Thoracic aorta (tissue), 2 donors: ENCODE results near the gene BPIFB2. TPM values are rescaled to one million over a fixed set of nuclear protein-coding genes. Genes with fewer than 3 reads are reported as not detected.

ENCODE experiments used
- ATAC-seq: fragments of 150-250 bp; one replicate; pipeline ENCODE4 v1.8.0; 2017; ENCODE audit warnings: low read depth; ENCODE audit not compliant: insufficient number of reproducible peaks, low FRiP score
- DNase-seq: peaks from one replicate; pipeline ENCODE4 v3.0.0-alpha.2; 2020; ENCODE audit warnings: low spot score
- H3K27ac ChIP-seq, 2 donors: fragments of 200-600 bp; sonication (generic); 1 replicate in 1 of 2; 2 replicates in 1 of 2; pipeline ENCODE4 v1.5.1; 2016; ENCODE audit warnings: mild to moderate bottlenecking in 2 of 2, moderate library complexity in 2 of 2
- H3K27me3 ChIP-seq: fragments of 200-600 bp; sonication (generic); replicated peaks from 2 replicates; pipeline ENCODE4 v1.6.0; 2016; ENCODE audit warnings: mild to moderate bottlenecking; ENCODE audit not compliant: insufficient read depth
- H3K36me3 ChIP-seq: fragments of 200-600 bp; sonication (generic); one replicate; pipeline ENCODE4 v1.5.1; 2016
- H3K4me1 ChIP-seq, 2 donors: fragments of 200-600 bp; sonication (generic); 1 replicate in 1 of 2; 2 replicates in 1 of 2; pipeline versions ENCODE4 v1.5.1 to v1.6.0; 2016; ENCODE audit warnings: low read depth in 2 of 2, mild to moderate bottlenecking in 1 of 2; ENCODE audit not compliant: control insufficient read depth in 1 of 2
- H3K4me3 ChIP-seq: fragments of 200-600 bp; sonication (generic); 2 replicates; pipeline ENCODE4 v1.5.1; 2016; ENCODE audit warnings: mild to moderate bottlenecking
- H3K9me3 ChIP-seq: fragments of 200-600 bp; sonication (generic); 2 replicates; pipeline ENCODE4 v1.5.1; 2016
- total RNA-seq, 2 donors: library from RNA; depleted of rRNA; stranded (reverse); fragments of >200 nt; gene quantifications; one replicate each; pipeline versions ENCODE4 v1.1.0 to v1.2.3, GENCODE V29; 2016
- TF ChIP-seq, protein P1 (sequence below): fragments of 200-600 bp; sonication (generic); IDR thresholded peaks from one replicate; pipeline ENCODE4 v1.5.1; 2019; ENCODE audit warnings: antibody characterized with exemption

Gene BPIFB2
- total RNA-seq, 2 donors from 2014 or later: not detected

DNA sequence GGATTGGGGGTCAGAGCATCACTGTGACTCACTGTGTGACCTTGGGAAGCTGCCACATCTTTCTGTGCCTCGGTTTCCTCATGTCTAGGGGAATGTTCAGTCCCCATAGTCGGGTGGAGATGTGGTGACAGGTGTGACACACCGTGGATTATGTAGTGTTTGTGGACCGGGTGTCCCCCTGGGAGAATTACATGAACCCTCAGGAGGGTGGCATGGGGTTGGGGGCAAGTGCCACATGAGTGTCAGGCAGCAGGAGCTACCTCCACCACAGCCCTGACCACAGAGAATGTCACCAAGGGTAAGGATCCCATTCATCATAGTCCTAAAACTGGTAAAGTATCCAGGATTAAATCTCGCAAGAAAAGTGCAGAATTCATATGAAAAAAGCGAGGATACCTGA, 26.5 kb upstream of the BPIFB2 start:
- DNase-seq (no peak), ATAC-seq (no peak)
- TF ChIP-seq, protein P1, sequence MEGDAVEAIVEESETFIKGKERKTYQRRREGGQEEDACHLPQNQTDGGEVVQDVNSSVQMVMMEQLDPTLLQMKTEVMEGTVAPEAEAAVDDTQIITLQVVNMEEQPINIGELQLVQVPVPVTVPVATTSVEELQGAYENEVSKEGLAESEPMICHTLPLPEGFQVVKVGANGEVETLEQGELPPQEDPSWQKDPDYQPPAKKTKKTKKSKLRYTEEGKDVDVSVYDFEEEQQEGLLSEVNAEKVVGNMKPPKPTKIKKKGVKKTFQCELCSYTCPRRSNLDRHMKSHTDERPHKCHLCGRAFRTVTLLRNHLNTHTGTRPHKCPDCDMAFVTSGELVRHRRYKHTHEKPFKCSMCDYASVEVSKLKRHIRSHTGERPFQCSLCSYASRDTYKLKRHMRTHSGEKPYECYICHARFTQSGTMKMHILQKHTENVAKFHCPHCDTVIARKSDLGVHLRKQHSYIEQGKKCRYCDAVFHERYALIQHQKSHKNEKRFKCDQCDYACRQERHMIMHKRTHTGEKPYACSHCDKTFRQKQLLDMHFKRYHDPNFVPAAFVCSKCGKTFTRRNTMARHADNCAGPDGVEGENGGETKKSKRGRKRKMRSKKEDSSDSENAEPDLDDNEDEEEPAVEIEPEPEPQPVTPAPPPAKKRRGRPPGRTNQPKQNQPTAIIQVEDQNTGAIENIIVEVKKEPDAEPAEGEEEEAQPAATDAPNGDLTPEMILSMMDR: no peak
- no peaks in the 10 kb centered on the region for H3K9me3 ChIP-seq
- no peak overlapping the region for H3K27ac ChIP-seq
- H3K4me3 ChIP-seq: no peak overlapping the region
- H3K27me3 ChIP-seq: no peaks in the 10 kb centered on the region
- no peaks in the 10 kb centered on the region for H3K4me1 ChIP-seq
- no peaks in the 10 kb centered on the region for H3K36me3 ChIP-seq

DNA sequence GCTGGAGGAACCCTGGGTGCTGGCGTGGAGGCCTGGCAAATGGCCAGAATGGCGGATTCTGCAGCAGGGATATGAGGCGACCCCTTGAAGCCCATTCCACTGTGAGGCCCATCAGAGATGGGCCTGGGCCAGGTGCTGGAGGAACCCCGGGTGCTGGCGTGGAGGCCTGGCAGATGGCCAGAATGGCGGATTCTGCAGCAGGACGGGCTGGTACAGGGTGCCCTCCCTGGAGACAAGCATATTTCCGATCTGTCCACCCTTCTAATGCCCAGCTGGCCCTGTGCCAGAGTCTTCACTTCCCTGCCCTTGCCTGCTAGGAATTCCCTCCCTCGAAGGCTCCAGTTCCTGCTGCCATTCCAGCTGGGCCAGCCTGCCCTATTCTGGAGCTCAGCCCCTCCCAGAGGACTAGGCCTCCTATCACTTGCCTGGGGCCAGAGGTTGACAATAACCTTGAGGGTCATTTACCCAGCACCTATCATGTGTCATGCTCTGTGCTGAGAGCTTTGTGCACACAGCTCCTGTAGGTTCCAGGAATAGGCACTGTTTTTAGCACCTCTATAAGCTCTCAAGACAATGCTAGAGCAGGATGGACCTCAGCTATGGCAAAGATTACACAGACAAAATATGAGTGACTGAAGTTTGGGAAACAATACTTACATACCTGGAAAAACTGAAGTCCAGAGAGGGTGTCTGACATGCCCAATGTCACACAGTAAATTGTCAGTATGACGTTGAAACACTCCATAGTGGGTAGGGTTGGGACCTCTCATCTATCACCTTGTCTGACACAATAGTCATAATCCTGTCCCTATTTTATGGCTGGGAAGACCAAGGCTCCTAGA, 24.7 kb upstream of the BPIFB2 start:
- no peak overlapping the region for H3K27ac ChIP-seq
- DNase-seq (no peak), ATAC-seq (no peak)
- H3K9me3 ChIP-seq: no peaks in the 10 kb centered on the region
- TF ChIP-seq, protein P1: no peak
- H3K4me3 ChIP-seq: no peak overlapping the region
- no peaks in the 10 kb centered on the region for H3K36me3 ChIP-seq
- no peaks in the 10 kb centered on the region for H3K4me1 ChIP-seq
- no peaks in the 10 kb centered on the region for H3K27me3 ChIP-seq

DNA sequence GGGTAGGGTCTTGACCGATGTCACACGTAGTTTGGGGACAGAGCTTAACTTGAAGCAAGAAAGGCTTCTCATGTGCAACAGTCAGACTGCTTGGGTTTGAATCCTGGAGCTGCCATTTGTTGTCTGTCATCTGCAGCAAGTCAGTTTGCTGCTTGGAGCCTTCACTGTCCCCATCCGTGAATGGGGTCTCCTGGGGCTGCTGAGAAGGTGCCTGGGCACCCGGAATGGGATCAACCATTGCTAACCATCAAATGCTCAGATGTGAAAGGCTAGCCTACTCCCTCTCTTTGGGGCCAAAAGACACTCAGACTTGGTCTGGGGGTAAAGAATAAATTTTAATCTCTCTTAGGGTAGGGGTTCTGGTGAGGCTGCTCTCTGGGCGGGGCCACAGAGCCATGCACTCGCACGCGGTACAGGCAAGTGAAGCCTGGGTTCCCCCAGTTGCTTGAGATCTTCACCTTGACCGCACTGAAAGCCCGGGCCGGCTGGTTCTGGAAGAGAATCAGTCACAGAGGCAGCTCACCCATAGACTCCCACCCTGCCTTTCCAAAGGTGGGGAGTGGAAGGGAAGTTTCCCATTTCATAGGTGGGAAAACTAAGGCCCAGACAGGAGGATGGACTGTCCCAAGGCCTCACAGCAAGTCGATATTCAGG, 23.9 kb upstream of the BPIFB2 start:
- no peak for DNase-seq
- Histone ChIP-seq H3K27me3 (no peaks in the 10 kb centered on the region), H3K9me3 (no peaks in the 10 kb centered on the region), H3K36me3 (no peaks in the 10 kb centered on the region), H3K4me1 (no peaks in the 10 kb centered on the region), H3K27ac (no peak overlapping the region), H3K4me3 (no peak overlapping the region)
- TF ChIP-seq, protein P1: no peak
- no peak for ATAC-seq

DNA sequence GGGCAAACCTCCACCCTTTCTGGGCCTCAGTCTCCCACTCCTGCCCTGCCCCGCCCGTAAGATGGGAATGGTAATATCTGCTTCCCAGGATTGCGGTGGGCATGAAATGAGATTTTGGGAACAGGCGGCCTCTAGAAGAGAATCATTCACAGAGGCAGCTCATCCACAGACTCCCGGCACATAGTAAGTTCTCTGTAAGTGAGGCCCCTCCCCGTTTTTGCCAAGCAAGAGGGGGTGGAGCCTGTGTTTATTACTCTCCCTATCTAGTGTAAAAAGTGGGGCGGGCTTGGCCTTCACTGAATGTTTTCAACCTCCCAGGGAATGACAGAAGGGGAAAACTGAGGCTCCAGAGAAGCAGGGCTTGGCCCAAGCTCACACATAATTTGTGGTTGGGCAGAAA, 23.3 kb upstream of the BPIFB2 start:
- no peaks in the 10 kb centered on the region for H3K27me3 ChIP-seq
- H3K4me1 ChIP-seq: no peaks in the 10 kb centered on the region
- no peaks in the 10 kb centered on the region for H3K9me3 ChIP-seq
- ATAC-seq: no peak
- no peak for DNase-seq
- H3K36me3 ChIP-seq: no peaks in the 10 kb centered on the region
- H3K4me3 ChIP-seq: no peak overlapping the region
- TF ChIP-seq, protein P1: no peak
- H3K27ac ChIP-seq: no peak overlapping the region

DNA sequence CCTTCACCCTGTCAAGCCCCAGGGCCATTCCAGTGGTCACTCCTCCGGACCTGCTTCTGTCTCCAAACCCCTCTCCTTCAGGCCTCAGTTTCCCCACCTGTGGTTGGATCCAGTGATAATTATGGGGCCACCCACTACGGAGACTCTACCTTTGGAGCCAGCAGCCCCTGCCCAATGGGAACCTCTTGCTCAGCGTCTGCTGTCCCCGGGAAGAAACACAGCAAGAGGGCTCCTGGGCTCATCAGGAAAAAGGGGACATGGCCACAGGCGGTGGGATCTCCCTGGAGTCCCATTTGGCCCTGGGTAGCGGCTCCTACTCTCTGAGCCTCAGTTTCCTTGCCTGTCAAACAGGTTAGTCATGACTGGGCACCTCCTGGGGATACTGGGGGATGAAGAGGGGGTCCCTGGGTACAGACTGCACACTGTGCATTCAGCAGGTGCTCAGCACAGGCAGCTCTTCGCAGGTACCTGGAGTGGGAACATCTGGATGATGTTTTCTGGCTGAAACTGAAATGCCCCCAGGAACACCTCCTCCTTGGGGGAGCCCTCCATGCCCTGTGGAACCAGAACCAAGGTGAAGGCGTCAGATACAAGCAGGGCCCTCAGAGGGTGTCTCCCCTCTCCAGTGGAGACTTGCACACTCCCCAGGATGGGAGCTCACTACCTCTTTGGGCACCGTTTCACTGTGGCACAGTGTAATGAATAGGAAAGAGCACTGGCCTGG, 22.7 kb upstream of the BPIFB2 start:
- DNase-seq (no peak), ATAC-seq (no peak)
- no peak overlapping the region for H3K27ac ChIP-seq
- H3K36me3 ChIP-seq: no peaks in the 10 kb centered on the region
- TF ChIP-seq, protein P1: no peak
- no peaks in the 10 kb centered on the region for H3K9me3 ChIP-seq
- H3K4me1 ChIP-seq: no peaks in the 10 kb centered on the region
- no peaks in the 10 kb centered on the region for H3K27me3 ChIP-seq
- H3K4me3 ChIP-seq: no peak overlapping the region
